Stimulated activated CD4-positive, alpha-beta T cell treated with anti-CD3 and anti-CD28 coated beads, Interleukin-1b, Interleukin-23, amount 100 ng/mL, for 4 hours (primary cell): ENCODE data around the gene PTPRU.
"Not testable (repeated sequence)": the region's sequence is repeated elsewhere in the genome, so short reads cannot be mapped to it uniquely, and the experiment has no call there.

Experiments
- DNase-seq, 2 donors: peaks; one replicate each; pipeline ENCODE4 v3.0.0-alpha.2; 2020; ENCODE audit warnings: low read depth in 2 of 2

PTPRU gene

GRCh38 chr1:29222260-29222659, 14.1 kb upstream of the PTPRU start:
- DNase-seq = not testable (repeated sequence)

DNA sequence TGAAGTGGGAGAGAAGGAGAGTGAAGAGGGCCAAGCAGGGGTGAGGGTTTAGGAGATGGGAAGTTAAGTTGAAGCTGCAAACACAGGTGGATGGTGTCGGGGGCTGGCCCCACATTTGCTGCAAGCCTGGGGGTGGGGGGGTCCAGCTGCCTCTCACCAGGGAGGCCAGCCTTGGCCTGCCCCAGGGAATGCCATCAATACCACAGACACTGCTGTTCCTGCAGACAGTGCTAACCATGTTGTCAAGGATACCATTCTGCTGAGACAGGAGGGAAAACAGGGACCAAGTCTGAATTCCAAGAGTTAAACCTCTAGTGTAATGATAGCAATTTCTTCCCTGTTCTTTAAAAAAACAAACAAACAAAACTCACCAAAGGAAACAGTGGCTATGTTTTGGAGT, 13.6 kb upstream of the PTPRU start:
- DNase-seq = no peak

DNA sequence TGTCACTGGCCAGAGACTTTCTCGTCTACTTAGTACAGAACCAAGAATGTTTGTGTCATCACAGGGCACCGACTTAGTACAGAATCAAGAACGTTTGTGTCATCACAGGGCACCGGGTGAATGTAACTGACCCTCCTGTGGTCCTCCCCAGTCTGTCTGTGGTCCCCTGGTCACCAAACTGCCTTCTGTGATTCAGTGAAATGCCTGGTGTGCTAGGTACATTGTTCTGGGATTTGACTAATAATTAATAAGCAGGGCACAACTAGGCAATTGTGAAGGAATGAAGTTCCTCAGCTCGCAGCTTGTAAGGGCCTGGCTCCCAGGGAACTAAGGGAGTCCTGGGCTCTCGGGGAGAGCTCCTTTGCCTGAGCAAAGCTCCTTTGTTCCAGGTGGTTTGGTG, 12.8 kb upstream of the PTPRU start:
- no peak for DNase-seq

GRCh38 chr1:29224356-29224837, 11.9 kb upstream of the PTPRU start:
- DNase-seq = no peak

DNA sequence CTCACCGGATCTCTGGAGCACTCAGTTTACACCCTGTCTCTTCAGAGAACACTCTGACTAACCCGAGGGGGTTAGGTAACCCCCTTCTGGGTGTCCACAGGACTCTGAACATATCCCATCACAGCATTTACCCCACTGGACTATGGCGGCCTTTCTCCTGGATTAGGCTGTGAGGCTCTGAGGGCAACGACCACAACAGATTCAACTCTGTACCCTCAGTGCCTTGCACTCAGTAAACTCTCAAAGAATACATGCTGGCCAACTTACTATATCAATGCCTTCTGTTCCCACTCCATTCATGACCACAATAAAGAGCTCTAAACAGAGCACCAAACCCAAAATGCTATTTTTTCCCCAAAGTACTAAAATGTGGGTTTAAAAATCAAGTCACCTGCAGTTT, 11.0 kb upstream of the PTPRU start:
- no peak for DNase-seq

GRCh38 chr1:29227511-29227910, 8.8 kb upstream of the PTPRU start:
- DNase-seq = no peak

DNA sequence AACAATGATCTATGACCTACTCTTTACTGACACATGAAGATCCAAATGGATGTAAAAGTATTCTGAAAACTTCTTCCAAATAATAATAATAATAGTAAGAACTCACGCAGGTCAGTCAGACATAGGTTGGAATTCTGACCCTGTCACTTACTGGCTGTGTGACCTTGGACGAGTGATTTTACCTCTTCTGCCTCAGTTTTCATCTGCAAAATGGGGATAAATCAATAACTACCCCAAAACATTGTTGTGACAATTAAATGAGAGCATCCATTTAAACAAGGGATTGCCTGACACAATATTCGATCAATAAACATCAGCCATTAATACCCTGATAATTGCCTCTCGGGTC, 6.1 kb upstream of the PTPRU start:
- no peak for DNase-seq

GRCh38 chr1:29230553-29231378, 5.6 kb upstream of the PTPRU start, which contains the start of gene MECR:
TSS of gene MECR (minus strand) at chr1:29230934. CDS start at chr1:29230906, 28 bp downstream.
- DNase-seq = peak; percentile 93

- no peak for DNase-seq
These were observed 3.9 kb upstream of the PTPRU start for GRCh38 chr1:29232387-29232786.

DNA sequence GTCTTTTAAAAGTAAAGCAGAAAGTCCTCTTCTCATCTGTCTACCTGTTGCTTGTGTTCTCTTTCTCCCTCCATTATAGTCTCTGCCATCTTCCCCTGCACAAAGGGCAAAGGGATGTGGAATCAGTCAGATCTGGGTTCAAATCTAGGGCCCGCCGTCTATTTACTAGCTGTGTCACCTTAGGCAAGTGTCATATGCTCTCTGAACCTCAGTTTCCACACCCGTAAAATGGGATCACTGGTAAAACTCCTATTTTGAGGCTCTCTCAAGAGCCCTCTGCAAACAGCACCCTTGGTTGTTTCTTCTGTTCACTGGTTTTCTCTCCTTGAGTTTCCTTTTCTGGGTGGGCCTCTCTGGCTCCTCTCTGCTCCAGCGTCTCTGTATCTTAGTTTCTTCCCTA, 2.6 kb upstream of the PTPRU start:
- no peak for DNase-seq

DNA sequence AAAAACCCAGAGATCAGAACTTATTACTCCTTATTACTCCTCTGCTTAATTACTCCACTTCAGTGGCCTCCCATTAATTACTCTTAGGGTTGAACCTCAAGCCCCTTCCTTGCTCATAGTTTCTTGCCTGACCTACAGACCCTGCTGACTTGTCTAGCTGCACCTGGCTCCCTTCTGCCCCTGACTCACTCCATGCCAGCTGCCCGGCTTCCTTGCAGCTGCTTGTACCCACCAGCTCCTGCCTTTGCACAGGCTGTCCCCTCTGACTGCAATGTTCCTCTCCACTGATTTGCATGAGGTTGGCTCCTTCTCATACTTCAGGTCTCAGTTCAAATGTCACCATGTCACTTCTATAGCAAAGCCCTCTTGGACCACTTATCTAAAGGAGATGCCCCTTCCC, 1.9 kb upstream of the PTPRU start:
- no peak for DNase-seq

GRCh38 chr1:29234881-29235280, 1.4 kb upstream of the PTPRU start:
- DNase-seq = not testable (repeated sequence)

GRCh38 chr1:29236712-29237128, 398 bp downstream of the PTPRU start:
- DNase-seq = no peak

DNA sequence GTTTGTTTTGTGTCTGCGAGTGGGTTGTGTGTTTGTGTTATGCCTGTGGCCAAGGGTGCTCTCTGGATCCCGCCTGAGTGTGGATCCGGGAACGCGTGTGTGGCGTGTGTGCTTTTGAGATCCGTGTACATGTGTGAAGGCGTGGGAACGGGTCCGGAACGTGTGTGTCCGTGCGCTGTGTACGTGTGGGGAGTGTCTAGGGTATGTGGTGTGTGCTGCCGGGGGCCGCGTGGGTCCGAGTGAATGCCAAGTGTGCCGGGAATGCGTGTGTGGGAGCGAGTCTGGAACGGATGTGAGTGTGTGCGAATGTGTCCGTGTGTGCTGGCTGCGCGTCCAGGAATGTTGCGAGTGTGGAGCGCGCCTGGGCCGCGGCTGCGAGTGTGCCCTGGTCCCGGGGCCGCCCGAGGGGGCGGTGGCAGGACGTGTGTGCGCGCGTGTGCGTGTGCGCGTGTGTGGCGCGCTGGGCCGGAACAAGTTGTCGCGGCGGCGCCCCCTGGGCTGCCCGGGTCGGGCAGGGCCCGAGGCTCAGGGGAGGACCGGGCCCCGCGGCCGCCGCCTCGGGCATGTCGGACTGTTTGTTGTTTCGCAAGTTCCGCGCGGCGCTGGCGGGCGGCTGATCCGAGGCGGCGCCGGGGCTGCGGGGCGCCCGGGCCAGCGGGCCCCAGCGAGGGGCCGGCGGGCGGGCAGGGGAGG, 953 bp downstream of the PTPRU start:
- no peak for DNase-seq

DNA sequence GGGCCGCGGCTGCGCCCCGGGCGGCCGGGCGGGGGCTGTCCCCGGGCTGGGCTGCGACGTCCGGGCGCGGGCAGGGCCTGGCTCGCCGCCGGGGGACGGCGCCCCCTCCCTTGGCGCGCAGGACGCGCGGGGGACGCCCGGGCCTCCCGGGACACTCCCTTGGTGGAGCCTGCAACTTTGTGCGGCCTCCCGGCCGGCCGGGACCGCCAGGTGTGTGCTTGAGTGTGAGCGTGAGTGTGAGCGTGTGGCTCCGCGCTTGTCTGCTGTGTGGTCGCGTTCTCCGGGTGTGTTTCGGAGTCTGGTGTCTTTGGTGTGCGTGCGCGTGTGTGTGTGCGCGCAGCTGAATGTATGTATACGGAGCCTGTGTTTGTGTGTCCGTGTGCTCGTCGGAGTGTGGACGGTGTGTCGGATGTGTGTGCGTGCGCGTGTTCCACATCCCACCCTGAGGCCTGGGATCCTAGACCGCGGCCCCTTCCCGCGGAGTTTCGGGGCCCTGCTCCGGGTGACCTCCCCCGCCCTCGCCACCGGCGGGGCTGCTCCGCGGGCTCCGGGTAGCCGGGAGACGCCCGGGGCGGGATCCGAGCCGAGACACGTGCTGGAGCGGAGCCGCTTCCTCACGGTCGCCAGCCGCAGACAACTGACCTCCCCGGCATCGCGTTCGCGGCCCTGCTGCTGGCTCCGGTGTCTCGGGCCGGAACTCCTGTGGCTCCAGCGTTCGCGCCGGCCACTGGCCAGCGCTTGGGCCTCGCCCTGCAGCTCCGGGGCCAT, 1.7 kb downstream of the PTPRU start:
- no peak for DNase-seq

GRCh38 chr1:29238620-29239002, 2.3 kb downstream of the PTPRU start:
- DNase-seq = no peak

DNA sequence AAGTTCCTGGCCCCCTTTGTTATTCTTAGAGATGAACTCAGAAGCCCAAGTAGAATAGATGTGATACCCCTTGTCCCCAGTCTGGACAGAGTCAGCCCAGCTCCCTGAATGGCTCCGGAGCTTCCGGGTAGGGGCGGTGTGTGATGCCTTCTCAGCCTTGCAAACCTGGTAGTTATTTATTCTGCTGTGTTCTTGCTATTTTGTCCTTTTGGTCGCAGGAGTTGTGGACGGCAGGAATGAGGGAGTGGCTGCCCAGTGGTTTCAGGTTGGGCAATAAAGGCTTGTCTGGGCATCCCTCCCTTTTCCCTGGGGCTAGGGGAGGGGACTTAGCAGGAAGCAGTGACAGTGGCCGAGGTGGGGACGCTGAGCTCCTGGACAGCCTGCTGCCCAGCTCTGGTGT, 2.8 kb downstream of the PTPRU start:
- DNase-seq = no peak

GRCh38 chr1:29240400-29240837, 4.1 kb downstream of the PTPRU start:
- no peak for DNase-seq

DNA sequence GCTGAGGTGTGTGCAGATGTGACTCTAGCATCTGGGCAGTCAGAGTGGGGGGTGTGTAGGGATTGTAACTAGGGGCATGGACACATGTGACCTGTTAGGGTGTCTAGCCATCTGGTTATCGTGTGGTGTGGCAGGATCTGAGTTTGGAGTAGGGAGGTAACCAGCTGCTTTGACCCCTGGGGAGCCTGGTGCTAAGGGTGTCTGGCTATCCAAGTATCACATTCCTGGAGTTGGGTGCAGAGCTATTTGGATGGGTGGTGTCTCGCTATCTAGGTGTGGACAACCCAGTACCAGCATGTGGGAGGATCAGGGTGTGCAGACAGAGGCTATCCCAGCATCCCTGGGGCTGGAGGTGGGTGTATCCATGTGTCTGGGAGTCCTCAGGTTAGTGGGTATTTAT, 4.7 kb downstream of the PTPRU start:
- no peak for DNase-seq

DNA sequence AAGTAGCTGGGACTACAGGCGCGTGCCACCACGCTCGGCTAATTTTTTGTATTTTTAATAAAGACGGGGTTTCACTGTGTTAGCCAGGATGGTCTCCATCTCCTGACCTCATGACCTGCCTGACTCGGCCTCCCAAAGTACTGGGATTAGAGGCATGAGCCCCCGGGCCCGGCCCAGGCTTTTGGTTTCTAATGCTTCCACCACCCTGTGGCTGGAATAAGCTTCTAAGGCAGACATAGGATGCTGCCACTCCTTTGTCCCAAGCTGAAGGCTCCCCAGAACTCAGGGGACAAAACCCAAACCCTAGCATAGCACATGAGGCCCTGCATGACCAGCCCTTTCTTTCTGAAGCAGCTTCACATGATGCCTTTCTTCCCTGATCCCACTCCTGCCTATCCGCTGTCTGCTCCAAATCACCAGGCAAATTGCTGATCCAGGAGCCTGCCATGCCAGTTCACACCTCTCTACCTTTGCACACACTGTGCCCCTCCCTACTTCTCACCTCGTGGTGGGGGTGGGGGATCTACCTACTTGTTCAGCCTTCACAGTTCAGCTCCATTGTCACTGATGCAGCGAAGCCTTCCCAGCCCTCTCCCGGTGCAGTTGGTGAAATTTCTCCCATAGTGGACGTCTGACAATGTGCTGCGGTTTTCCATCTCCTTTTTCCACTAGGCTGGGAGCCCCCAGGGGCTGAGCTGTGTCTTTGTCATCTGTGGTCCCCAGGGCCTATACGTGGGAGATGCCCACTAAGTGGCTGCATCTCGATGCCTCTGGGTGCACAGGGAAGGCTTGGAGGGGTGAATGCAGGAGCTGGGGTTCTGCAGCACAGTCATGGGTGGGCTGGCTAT, 6.9 kb downstream of the PTPRU start:
- DNase-seq = no peak

DNA sequence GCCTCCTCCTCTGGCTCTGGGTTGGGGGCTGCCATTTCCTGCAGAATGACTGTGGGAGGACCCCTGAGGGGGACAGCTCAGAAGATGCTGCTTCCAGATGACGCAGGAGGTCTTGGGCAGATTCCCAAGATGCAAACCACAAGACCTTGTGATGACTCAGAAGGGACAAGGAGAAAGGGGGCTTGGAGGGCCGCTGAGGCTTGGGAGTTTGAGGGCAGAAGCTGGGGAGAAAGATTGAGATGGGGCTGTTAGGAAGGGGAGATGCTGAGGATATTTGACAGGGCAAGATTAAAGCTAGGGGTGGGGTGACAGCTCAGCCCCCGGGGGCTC, 7.5 kb downstream of the PTPRU start:
- DNase-seq = no peak

- DNase-seq = no peak
These were observed 8.9 kb downstream of the PTPRU start for GRCh38 chr1:29245261-29245660.
